Memory B cell (primary cell): ENCODE measurements around the gene HARS1.
"Not testable (repeated sequence)": the region's sequence is repeated elsewhere in the genome, so short reads cannot be mapped to it uniquely, and the experiment has no call there.

Source experiments
- ATAC-seq: fragments of 150-1000 bp; cut with Tn5 transposase; 2 replicates; pipeline ENCODE4 v1.10.0; 2021; ENCODE audit warnings: low read depth, mild to moderate bottlenecking, moderate library complexity
- DNase-seq, 2 donors: peaks; one replicate each; pipeline ENCODE4 v3.0.0; 2022; ENCODE audit warnings: low spot score in 2 of 2
- H3K27ac Mint-ChIP-seq: one replicate; pipeline ENCODE4 v1.8.0; 2022; ENCODE audit warnings: mild to moderate bottlenecking, moderate library complexity, mixed read lengths
- H3K27me3 Mint-ChIP-seq: one replicate; pipeline ENCODE4 v1.8.0; 2022; ENCODE audit warnings: mixed read lengths
- H3K36me3 Mint-ChIP-seq: one replicate; pipeline ENCODE4 v1.8.0; 2022; ENCODE audit warnings: mild to moderate bottlenecking, mixed read lengths
- H3K4me1 Mint-ChIP-seq: one replicate; pipeline ENCODE4 v1.8.0; 2022; ENCODE audit warnings: mixed read lengths
- H3K4me3 Mint-ChIP-seq: one replicate; pipeline ENCODE4 v1.8.0; 2022; ENCODE audit warnings: mild to moderate bottlenecking, moderate library complexity, mixed read lengths
- H3K9me3 Mint-ChIP-seq: one replicate; pipeline ENCODE4 v1.8.0; 2022; ENCODE audit warnings: mixed read lengths

The HARS1 gene

GRCh38 chr5:140707812-140708211 is 16.6 kb upstream of the HARS1 start:
- H3K36me3 Mint-ChIP-seq = peaks cover 19% of the 10 kb centered on the region
- H3K9me3 Mint-ChIP-seq = peaks cover 1% of the 10 kb centered on the region
- H3K27me3 Mint-ChIP-seq = no peaks in the 10 kb centered on the region
- DNase-seq (no peak), ATAC-seq (no peak)
- no peak overlapping the region for H3K4me3 Mint-ChIP-seq
- peak overlapping the region; percentile 62 for H3K27ac Mint-ChIP-seq
- peaks cover 11% of the 10 kb centered on the region for H3K4me1 Mint-ChIP-seq

DNA sequence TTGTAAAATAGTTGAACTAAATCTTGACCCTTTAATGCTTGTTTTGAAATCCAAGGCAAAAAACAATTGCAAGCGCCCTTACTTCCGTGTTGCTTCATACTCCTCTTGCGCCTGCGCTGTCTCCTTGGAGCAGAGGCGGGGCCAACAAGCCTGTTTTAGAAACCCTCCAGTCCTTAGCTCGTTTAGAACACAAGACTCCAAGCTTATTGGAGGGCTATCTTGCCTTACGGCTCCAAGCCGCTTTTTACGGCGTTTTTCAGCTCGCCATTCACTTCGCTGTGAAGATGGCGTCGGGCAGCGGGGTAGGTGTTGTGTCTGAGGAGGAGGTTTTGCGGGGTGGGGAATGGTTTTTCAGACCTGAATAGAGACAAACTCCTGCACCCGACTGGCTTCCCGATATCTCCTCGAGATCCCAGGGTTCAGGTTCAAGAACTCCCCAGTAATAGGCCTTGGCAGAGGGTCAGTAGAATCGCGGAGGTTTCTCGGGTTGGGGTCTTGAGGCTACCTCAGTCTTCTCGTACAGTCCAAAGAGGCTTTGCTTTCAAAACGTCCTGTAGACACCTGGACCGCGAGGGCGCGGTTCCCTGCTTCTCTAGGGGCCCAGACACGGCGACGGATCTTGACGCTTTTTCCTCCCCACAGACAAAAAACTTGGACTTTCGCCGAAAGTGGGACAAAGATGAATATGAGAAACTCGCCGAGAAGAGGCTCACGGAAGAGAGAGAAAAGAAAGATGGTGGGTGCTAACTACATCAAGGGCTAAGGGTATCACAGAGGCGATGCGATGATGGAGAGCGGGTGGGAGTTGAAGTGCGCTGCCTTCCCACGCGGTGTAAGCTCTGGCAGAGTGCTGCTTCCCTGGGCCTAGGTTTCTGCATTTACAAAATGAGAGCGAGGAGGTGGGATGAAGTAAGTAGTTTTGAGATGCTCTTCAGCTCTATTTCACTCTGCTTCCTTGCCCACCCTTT is 9.3 kb upstream of the HARS1 start, which contains the start of gene ZMAT2:
ZMAT2 (plus strand) TSS at position 271 of the 968 bp plus-strand sequence; CDS start at position 285, 14 bp downstream.
- Mint-ChIP-seq H3K36me3 (peaks cover 49% of the 10 kb centered on the region), H3K27me3 (no peaks in the 10 kb centered on the region), H3K9me3 (no peaks in the 10 kb centered on the region), H3K4me3 (peak within 1 kb of the TSS; percentile 99), H3K4me1 (peaks cover 17% of the 10 kb centered on the region), H3K27ac (peak within 1 kb of the TSS; percentile 96)
- ATAC-seq (peak; percentile 97), DNase-seq (peak; percentile 74 to 87)

DNA sequence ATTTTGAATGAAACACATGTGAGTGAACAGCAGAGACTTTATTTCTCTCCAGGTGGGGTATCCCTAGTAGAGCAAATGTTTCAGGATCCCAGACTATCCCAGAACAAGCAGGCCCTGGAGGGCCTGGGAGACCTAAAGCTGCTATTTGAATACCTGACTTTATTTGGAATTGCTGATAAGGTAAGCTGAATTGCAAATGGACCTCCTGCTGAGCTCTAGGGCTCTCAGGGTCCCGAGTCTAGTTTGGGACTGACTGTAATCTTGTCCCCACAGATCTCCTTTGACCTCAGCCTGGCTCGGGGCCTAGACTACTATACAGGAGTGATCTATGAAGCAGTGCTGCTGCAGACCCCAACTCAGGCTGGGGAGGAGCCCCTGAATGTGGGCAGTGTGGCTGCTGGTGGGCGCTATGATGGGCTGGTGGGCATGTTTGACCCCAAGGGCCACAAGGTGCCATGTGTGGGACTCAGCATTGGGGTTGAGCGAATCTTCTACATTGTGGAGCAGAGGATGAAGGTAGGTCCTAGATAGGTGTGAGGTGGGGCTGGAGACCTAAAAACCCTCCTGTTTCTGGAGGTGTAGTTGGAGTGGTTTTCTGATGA is 5.8 kb upstream of the HARS1 start:
- Mint-ChIP-seq H3K27ac (no peak overlapping the region), H3K4me3 (no peak overlapping the region), H3K36me3 (peaks cover 40% of the 10 kb centered on the region), H3K27me3 (no peaks in the 10 kb centered on the region), H3K9me3 (no peaks in the 10 kb centered on the region), H3K4me1 (peaks cover 20% of the 10 kb centered on the region)
- DNase-seq (no peak), ATAC-seq (no peak)

DNA sequence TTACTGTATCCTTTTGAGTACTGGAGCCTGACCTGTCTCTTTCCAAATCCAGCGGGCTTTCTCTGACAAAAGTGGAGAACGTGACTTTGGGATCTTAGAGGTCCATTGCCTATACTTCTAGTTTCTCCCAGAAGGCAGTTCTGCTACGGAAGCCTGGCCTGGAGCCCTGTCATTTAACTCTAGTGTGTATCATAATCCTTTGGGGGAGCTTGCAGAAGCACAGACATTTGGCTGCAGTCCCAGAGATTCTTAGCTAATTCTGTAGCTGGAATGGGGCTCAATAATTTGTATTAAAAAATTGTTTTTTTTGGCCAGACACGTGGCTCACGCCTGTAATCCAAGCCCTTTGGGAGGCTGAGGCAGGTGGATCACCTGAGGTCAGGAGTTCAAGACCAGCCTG is 3.1 kb upstream of the HARS1 start:
- H3K9me3 Mint-ChIP-seq = no peaks in the 10 kb centered on the region
- DNase-seq (no peak), ATAC-seq (no peak)
- H3K27me3 Mint-ChIP-seq = no peaks in the 10 kb centered on the region
- H3K27ac Mint-ChIP-seq = no peak overlapping the region
- H3K4me1 Mint-ChIP-seq = peaks cover 20% of the 10 kb centered on the region
- no peak overlapping the region for H3K4me3 Mint-ChIP-seq
- H3K36me3 Mint-ChIP-seq = peaks cover 35% of the 10 kb centered on the region

DNA sequence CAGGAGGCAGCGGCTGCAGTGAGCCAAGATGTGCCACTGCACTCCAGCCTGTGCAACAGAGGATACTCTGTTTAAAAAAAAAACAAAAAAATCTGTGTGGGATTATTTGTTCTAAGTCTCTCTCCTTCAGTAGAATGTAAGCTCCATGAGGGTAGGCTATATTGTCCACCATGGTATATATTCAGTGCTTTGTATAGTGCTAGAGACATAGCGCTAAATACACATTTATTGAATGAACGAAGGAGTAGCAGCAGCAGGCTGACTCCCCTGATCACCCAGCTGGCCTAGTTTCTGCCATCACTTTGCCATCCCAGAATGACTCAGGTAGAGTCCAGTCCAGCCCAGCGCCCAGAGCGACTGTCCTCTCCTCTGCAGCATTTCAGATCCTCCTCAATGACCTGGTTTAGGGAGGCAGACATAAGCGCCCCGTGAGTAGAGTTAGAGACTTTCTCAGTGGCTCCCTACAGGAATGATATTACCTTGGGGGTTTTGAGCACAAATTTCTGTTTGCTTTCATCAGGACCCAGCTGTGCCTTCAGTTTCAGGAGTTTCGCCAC is 716 bp downstream of the HARS1 start:
- peaks cover 17% of the 10 kb centered on the region for H3K4me1 Mint-ChIP-seq

DNA sequence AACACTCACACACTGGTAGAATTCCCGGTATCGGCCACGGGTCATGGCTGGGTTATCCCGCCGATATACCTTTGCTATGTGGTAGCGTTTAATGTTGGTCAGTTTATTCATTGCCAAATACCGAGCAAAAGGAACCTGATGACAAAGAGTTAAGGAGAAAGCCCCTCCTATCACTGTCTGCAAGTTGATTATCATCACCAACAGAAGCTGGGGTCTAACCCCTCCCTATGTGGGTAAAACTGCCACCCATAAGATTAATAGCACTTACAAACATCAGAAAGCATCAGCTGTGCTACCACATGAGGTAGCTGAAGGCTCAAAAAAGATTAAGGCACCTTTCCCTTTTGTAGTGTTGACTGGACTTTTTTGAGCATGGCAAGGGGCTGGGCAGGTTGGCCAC is 12.2 kb downstream of the HARS1 start:
- H3K36me3 Mint-ChIP-seq = peaks cover 23% of the 10 kb centered on the region
- DNase-seq (no peak), ATAC-seq (no peak)
- no peaks in the 10 kb centered on the region for H3K27me3 Mint-ChIP-seq
- no peak overlapping the region for H3K27ac Mint-ChIP-seq
- no peaks in the 10 kb centered on the region for H3K4me1 Mint-ChIP-seq
- no peak overlapping the region for H3K4me3 Mint-ChIP-seq
- H3K9me3 Mint-ChIP-seq = no peaks in the 10 kb centered on the region

More for the DNA sequence above, 716 bp downstream of the HARS1 start:
- peak overlapping the region; percentile 99 for H3K4me3 Mint-ChIP-seq
- H3K27ac Mint-ChIP-seq = peak overlapping the region; percentile 94
- H3K27me3 Mint-ChIP-seq = no peaks in the 10 kb centered on the region
- ATAC-seq = no peak
- H3K9me3 Mint-ChIP-seq = no peaks in the 10 kb centered on the region
- peaks cover 6% of the 10 kb centered on the region for H3K36me3 Mint-ChIP-seq
- DNase-seq = no peak

GRCh38 chr5:140677947-140678346 is 13.2 kb downstream of the HARS1 start:
- DNase-seq (no peak), ATAC-seq (no peak)
- Mint-ChIP-seq H3K9me3 (no peaks in the 10 kb centered on the region), H3K4me1 (no peaks in the 10 kb centered on the region), H3K27me3 (no peaks in the 10 kb centered on the region), H3K4me3 (no peak overlapping the region), H3K36me3 (peaks cover 24% of the 10 kb centered on the region), H3K27ac (no peak overlapping the region)

DNA sequence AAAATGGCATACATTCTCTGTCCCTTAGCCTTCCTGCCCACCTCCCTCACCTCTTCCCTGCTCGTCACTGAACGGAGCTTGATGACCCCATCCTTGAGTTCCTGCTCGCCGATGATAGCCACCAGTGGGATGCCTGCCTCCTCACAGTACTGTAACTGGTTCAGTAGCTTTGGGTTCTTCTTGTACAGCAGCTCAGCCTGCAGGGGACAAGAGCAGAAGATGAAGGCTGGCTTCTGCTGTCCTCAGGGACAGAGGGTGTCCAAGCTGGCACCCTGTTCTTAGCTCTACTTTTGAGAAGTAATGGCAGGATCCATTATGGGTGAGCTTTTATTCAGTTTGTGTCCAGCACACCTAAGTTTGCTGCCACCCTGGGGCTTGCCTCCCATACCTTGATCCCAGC is 16.5 kb downstream of the HARS1 start:
- H3K4me3 Mint-ChIP-seq = no peak overlapping the region
- H3K27me3 Mint-ChIP-seq = no peaks in the 10 kb centered on the region
- peaks cover 23% of the 10 kb centered on the region for H3K36me3 Mint-ChIP-seq
- ATAC-seq = no peak
- no peaks in the 10 kb centered on the region for H3K4me1 Mint-ChIP-seq
- no peaks in the 10 kb centered on the region for H3K9me3 Mint-ChIP-seq
- no peak for DNase-seq
- H3K27ac Mint-ChIP-seq = no peak overlapping the region

DNA sequence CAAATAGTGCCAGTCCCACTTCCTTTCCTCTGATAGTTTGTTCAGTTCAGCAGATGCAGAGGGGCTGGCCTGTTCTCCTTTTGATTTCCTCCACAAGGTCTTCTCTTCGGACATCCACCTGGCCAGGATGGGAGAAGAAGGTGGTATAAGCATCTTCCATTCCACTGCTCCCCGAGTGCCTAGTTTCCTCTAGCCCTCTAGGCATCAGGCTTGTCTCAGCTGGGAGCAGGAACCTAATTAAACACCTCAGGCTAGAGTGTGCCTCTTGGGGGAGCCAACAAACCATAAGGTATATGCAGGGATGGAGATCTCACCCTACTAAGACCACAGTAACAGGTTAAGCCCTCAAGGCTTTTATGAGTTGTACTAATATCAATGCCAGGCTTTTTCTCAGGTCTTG is 17.0 kb downstream of the HARS1 start:
- Mint-ChIP-seq H3K36me3 (peaks cover 22% of the 10 kb centered on the region), H3K27ac (no peak overlapping the region), H3K4me1 (no peaks in the 10 kb centered on the region), H3K9me3 (no peaks in the 10 kb centered on the region), H3K4me3 (no peak overlapping the region), H3K27me3 (no peaks in the 10 kb centered on the region)
- ATAC-seq (no peak), DNase-seq (no peak)

DNA sequence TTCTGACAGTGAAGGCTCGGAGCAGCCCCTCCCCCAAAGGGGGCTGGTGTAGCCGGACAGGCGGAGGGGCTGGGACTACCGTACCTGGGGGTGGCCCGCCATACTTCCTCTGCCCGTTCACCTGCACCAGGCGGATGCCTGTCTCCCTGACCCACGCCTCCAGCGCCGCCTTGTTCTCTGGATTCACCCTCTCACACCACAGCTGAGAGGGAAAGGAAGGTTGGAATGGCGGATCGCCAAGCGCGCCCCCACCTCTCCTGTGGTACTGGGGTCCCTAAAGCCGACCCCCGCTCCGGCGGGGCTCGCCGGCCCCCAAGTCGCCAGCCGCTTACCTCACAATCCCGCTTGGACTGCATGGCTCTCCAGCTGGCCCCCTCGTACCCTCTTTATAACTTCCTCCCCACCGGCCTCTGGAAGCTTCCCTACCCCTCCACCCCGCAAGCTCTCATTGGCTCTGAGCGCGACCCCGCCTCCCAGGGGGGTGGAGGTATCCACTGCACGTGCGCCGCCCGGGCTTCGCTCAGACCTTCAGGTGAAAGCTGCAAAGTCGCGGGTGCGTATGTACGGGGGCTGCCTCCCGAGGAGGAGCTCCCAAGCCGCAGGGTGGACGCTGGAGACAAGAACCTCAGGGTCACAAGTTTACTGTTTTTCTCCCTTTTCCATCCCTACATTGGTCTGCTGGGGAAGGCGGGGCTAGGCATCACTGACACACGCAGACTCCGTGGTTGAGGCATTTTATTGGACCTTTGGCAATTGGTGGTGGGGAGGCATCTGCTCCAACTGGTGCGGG is 17.8 kb downstream of the HARS1 start, which contains the start of gene DND1:
DND1 (minus strand) TSS at position 390 of the 790 bp plus-strand sequence; CDS start at position 356, 34 bp downstream.
- Mint-ChIP-seq H3K4me1 (no peaks in the 10 kb centered on the region), H3K27ac (no peak within 1 kb of the TSS), H3K36me3 (peaks cover 28% of the 10 kb centered on the region), H3K4me3 (no peak within 1 kb of the TSS), H3K9me3 (no peaks in the 10 kb centered on the region), H3K27me3 (no peaks in the 10 kb centered on the region)
- ATAC-seq = no peak
- no peak for DNase-seq

DNA sequence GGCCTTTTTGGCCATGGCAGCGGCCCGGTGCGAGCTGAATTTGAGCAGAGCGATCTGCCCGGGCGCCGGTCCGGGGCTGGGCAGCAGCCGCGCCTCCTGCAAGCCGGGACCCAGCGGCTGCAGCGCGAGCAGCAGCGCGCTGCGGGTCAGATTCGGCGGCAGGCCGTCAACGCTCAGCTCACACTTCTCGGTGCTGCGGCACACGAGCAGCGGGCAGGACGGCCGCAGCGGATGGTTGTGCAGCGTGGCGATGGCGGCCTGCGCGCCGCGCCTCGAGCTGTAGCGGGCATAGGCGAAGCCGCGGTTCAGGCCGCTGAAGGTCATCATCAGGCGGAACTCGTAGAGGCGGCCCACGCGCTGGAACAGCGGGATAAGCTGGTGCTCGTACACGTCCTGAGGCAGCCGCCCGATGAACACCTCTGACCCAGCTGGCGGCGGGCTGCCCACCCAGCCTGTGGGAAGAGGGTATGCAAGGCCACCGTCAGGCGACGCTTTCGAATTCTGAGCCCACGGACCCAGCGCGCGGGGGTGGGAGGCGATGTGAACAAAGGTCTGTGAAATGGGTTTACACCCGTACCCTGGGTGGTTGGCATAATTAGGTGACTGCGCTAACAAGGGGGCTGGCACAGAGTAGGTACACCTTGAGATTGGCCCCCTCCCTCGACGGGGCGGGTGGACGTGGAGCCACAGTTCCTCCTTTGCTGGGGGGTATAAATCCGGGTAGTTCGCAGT is 18.5 kb downstream of the HARS1 start:
- H3K36me3 Mint-ChIP-seq = peaks cover 31% of the 10 kb centered on the region
- peaks cover 4% of the 10 kb centered on the region for H3K4me1 Mint-ChIP-seq
- H3K27me3 Mint-ChIP-seq = no peaks in the 10 kb centered on the region
- no peaks in the 10 kb centered on the region for H3K9me3 Mint-ChIP-seq
- no peak overlapping the region for H3K27ac Mint-ChIP-seq
- no peak for DNase-seq
- ATAC-seq = no peak
- no peak overlapping the region for H3K4me3 Mint-ChIP-seq

- Mint-ChIP-seq H3K4me1 (peaks cover 14% of the 10 kb centered on the region), H3K27me3 (no peaks in the 10 kb centered on the region), H3K27ac (no peak overlapping the region), H3K4me3 (no peak overlapping the region), H3K9me3 (no peaks in the 10 kb centered on the region), H3K36me3 (peaks cover 27% of the 10 kb centered on the region)
- DNase-seq = no peak
- ATAC-seq = no peak
Measured at GRCh38 chr5:140671472-140672125, 19.6 kb downstream of the HARS1 start.

GRCh38 chr5:140671035-140671434 is 20.1 kb downstream of the HARS1 start:
- peaks cover 17% of the 10 kb centered on the region for H3K4me1 Mint-ChIP-seq
- not testable (repeated sequence) for H3K9me3 Mint-ChIP-seq, H3K4me3 Mint-ChIP-seq, H3K27ac Mint-ChIP-seq, DNase-seq, H3K27me3 Mint-ChIP-seq, ATAC-seq
- H3K36me3 Mint-ChIP-seq = peaks cover 26% of the 10 kb centered on the region
